Hepatocyte (in vitro differentiated cells): Measurements from ENCODE around the gene TBC1D30. TPM values are rescaled to one million over a fixed set of nuclear protein-coding genes. Genes with fewer than 3 reads are reported as not detected.

Source experiments
- DNase-seq: peaks from one replicate; pipeline ENCODE4 v3.0.0-alpha.2; 2016; ENCODE audit warnings: low spot score
- H2AFZ ChIP-seq: fragments of 200-600 bp; sonication (generic); 2 replicates; pipeline ENCODE4 v1.6.0; 2016; ENCODE audit warnings: antibody characterized with exemption, mild to moderate bottlenecking
- H3K27ac ChIP-seq: fragments of 200-600 bp; sonication (generic); 2 replicates; pipeline ENCODE4 v1.5.1; 2016; ENCODE audit warnings: mild to moderate bottlenecking
- H3K27me3 ChIP-seq: fragments of 200-600 bp; sonication (generic); 2 replicates; pipeline ENCODE4 v1.6.1; 2016
- H3K36me3 ChIP-seq: fragments of 200-600 bp; sonication (generic); replicated peaks from 2 replicates; pipeline ENCODE4 v1.5.1; 2016; ENCODE audit warnings: low read depth; ENCODE audit not compliant: insufficient read depth
- H3K4me1 ChIP-seq: fragments of 200-600 bp; sonication (generic); 2 replicates; pipeline ENCODE4 v1.5.1; 2016; ENCODE audit warnings: mild to moderate bottlenecking, moderate library complexity; ENCODE audit not compliant: insufficient read depth
- H3K4me2 ChIP-seq: fragments of 200-600 bp; sonication (generic); 2 replicates; pipeline ENCODE4 v1.6.0; 2016
- H3K4me3 ChIP-seq: fragments of 200-600 bp; sonication (generic); 2 replicates; pipeline ENCODE4 v1.5.1; 2016; ENCODE audit warnings: mild to moderate bottlenecking
- H3K79me2 ChIP-seq: fragments of 200-600 bp; sonication (generic); 2 replicates; pipeline ENCODE4 v1.6.0; 2017; ENCODE audit warnings: mild to moderate bottlenecking
- H3K9me2 ChIP-seq: fragments of 200-600 bp; sonication (generic); replicated peaks from 2 replicates; pipeline ENCODE4 v1.6.0; 2017; ENCODE audit warnings: mild to moderate bottlenecking; ENCODE audit not compliant: insufficient read depth
- H3K9me3 ChIP-seq: fragments of 200-600 bp; sonication (generic); 2 replicates; pipeline ENCODE4 v1.5.1; 2016; ENCODE audit warnings: low read depth, mild to moderate bottlenecking
- H4K20me1 ChIP-seq: fragments of 200-600 bp; sonication (generic); 2 replicates; pipeline ENCODE4 v1.6.0; 2016; ENCODE audit warnings: mild to moderate bottlenecking; ENCODE audit not compliant: insufficient read depth, poor library complexity, severe bottlenecking
- EZH2 ChIP-seq: fragments of 200-600 bp; sonication (generic); IDR thresholded peaks from 2 replicates; pipeline ENCODE4 v1.6.1; 2016; ENCODE audit warnings: antibody characterized with exemption, mild to moderate bottlenecking, borderline replicate concordance
- EZH2phosphoT487 ChIP-seq: fragments of 200-600 bp; sonication (generic); IDR thresholded peaks from one replicate; pipeline ENCODE4 v1.6.1; 2018; ENCODE audit warnings: antibody characterized with exemption, mild to moderate bottlenecking, low read depth, moderate library complexity; ENCODE audit not compliant: unreplicated experiment, severe bottlenecking
- WGBS: methylation state at CpG from one replicate; pipeline ENCODE4 v1.1.6; 2016; ENCODE audit warnings: low lambda C conversion rate; ENCODE audit errors: missing lambda C conversion rate; 5-methylcytosine and 5-hydroxymethylcytosine counted together
- polyA plus RNA-seq: library from polyadenylated mRNA; unstranded; fragments of >200 nt; fragmentation: Nextera tagmentation; extraction: Ambion mirVana; gene quantifications from 2 replicates; pipeline ENCODE4 v1.2.1, GENCODE V29; 2016
- total RNA-seq: library from RNA; depleted of rRNA; stranded (reverse); fragments of >200 nt; gene quantifications from 2 replicates; pipeline ENCODE4 v1.2.3, GENCODE V29; 2014
- TF ChIP-seq, protein P1 (sequence below): fragments of 200-600 bp; sonication (generic); IDR thresholded peaks from 2 replicates; pipeline ENCODE4 v1.5.1; 2016; ENCODE audit warnings: antibody characterized with exemption, mild to moderate bottlenecking; ENCODE audit not compliant: poor library complexity

The TBC1D30 gene
- total and polyA plus RNA-seq, 2 experiments from 2014 or later: 5.3 to 5.6 TPM

DNA sequence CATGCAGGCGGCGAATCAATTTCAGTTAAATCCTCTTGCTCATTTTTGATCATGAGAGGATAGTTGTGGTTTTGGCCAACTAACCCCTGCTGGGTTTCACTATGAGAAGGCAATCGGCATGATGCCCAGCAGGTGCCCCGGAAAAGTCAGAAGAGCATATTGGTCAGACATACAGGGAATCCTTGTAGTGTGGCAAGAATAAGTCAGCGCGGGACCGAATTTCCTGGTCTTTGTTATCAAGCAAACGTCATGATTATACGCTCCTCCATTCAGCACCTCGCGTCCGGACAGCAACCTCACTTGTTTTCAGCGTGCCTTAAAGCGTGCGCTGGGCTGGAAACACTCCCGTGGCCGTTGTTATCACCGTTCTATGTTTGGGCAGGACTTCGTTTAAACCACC, 1.8 kb downstream of the TBC1D30 start:
- peak overlapping the region; percentile 99 for H3K4me2 ChIP-seq
- H4K20me1 ChIP-seq: no peaks in the 10 kb centered on the region
- no peak overlapping the region for H3K4me3 ChIP-seq
- H2AFZ ChIP-seq: no peak overlapping the region
- H3K4me1 ChIP-seq: peaks cover 19% of the 10 kb centered on the region
- TF ChIP-seq EZH2phosphoT487 (no peak), EZH2 (no peak)
- TF ChIP-seq, protein P1, sequence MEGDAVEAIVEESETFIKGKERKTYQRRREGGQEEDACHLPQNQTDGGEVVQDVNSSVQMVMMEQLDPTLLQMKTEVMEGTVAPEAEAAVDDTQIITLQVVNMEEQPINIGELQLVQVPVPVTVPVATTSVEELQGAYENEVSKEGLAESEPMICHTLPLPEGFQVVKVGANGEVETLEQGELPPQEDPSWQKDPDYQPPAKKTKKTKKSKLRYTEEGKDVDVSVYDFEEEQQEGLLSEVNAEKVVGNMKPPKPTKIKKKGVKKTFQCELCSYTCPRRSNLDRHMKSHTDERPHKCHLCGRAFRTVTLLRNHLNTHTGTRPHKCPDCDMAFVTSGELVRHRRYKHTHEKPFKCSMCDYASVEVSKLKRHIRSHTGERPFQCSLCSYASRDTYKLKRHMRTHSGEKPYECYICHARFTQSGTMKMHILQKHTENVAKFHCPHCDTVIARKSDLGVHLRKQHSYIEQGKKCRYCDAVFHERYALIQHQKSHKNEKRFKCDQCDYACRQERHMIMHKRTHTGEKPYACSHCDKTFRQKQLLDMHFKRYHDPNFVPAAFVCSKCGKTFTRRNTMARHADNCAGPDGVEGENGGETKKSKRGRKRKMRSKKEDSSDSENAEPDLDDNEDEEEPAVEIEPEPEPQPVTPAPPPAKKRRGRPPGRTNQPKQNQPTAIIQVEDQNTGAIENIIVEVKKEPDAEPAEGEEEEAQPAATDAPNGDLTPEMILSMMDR: no peak
- peak; percentile 78 for DNase-seq
- 6% methylated on average over 19 of the region's 19 CpGs for WGBS
- no peaks in the 10 kb centered on the region for H3K9me3 ChIP-seq
- H3K27ac ChIP-seq: no peak overlapping the region
- no peaks in the 10 kb centered on the region for H3K79me2 ChIP-seq
- no peaks in the 10 kb centered on the region for H3K9me2 ChIP-seq
- no peaks in the 10 kb centered on the region for H3K36me3 ChIP-seq
- peaks cover 57% of the 10 kb centered on the region for H3K27me3 ChIP-seq

DNA sequence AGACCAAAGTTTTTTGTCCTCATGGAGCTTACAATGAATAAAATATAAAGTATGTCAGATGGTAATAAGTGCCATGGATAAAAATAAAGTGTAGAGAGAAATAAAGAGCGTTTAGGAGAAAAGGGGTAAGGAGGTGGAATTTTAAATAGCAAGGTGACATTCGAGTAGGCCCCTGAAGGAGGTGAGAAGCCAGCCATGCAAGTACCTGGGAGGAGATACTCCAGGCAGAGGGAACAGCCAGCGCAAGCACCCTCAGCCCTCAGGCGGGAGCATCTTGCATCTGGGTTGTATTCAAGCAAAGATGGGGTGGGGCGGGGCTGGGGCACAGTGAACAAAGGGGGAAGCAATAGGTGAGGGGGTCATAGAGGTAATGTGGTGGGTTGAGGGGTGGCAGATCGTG, 4.3 kb downstream of the TBC1D30 start:
- no peak overlapping the region for H3K4me3 ChIP-seq
- H3K9me2 ChIP-seq: no peaks in the 10 kb centered on the region
- peaks cover 19% of the 10 kb centered on the region for H3K4me1 ChIP-seq
- no peak overlapping the region for H2AFZ ChIP-seq
- H3K9me3 ChIP-seq: no peaks in the 10 kb centered on the region
- no peak overlapping the region for H3K27ac ChIP-seq
- 77% methylated on average over 6 of the region's 6 CpGs for WGBS
- TF ChIP-seq, protein P1: no peak
- TF ChIP-seq EZH2phosphoT487 (no peak), EZH2 (no peak)
- peaks cover 52% of the 10 kb centered on the region for H3K27me3 ChIP-seq
- no peaks in the 10 kb centered on the region for H3K36me3 ChIP-seq
- H3K4me2 ChIP-seq: no peak overlapping the region
- H4K20me1 ChIP-seq: no peaks in the 10 kb centered on the region
- no peaks in the 10 kb centered on the region for H3K79me2 ChIP-seq
- DNase-seq: no peak

DNA sequence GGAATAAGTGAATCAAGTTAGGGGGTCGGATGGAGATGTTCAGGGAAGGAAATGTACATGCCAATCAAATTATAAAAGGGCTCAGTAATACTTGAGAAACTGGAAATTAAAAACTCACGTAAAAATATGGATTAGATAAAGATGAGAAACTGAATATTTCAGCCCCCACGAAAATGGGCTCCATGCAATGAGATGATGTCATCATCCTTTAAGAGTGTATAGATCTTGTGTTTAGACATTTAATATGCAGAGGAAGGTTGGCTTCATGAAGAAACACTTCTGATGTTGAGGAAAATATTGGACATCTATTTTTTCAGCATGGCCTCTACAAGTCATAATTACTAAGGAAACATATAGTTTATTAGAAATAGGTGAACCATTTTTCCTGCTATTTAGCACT, 9.5 kb downstream of the TBC1D30 start:
- H3K9me3 ChIP-seq: no peaks in the 10 kb centered on the region
- no peaks in the 10 kb centered on the region for H3K36me3 ChIP-seq
- no peaks in the 10 kb centered on the region for H3K27me3 ChIP-seq
- DNase-seq: no peak
- no peaks in the 10 kb centered on the region for H3K4me1 ChIP-seq
- no peaks in the 10 kb centered on the region for H4K20me1 ChIP-seq
- no peak overlapping the region for H3K27ac ChIP-seq
- TF ChIP-seq EZH2phosphoT487 (no peak), EZH2 (no peak)
- TF ChIP-seq, protein P1: no peak
- H3K79me2 ChIP-seq: no peaks in the 10 kb centered on the region
- H3K4me3 ChIP-seq: no peak overlapping the region
- WGBS: 80% methylated on average over 3 of the region's 3 CpGs
- H2AFZ ChIP-seq: no peak overlapping the region
- H3K9me2 ChIP-seq: no peaks in the 10 kb centered on the region
- no peak overlapping the region for H3K4me2 ChIP-seq

DNA sequence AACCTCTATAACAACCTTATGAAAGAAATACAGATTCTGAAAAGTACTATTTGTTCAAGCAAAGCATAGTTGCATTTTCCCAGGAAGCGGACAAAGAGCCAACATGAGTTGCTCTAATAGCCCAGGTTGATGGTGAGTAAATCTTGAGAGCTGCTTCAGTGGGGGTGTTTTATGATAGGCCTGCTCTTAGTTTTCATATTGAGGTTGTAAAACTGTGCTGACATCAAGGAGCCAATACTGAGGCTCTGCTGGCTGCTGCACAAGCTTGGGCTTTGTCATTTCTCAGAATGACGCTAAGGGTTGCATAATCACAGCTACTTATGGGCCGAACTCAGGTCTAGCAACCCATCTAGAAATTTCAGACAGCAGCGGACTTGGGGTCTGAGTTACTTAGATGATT, 11.5 kb downstream of the TBC1D30 start:
- WGBS: 71% methylated on average over 4 of the region's 4 CpGs
- no peaks in the 10 kb centered on the region for H4K20me1 ChIP-seq
- H3K4me1 ChIP-seq: no peaks in the 10 kb centered on the region
- H3K9me3 ChIP-seq: no peaks in the 10 kb centered on the region
- DNase-seq: peak; percentile 66
- no peaks in the 10 kb centered on the region for H3K36me3 ChIP-seq
- H3K27me3 ChIP-seq: no peaks in the 10 kb centered on the region
- peak overlapping the region; percentile 74 for H3K27ac ChIP-seq
- H3K79me2 ChIP-seq: no peaks in the 10 kb centered on the region
- no peak overlapping the region for H3K4me3 ChIP-seq
- H2AFZ ChIP-seq: no peak overlapping the region
- no peak for TF ChIP-seq EZH2
- TF ChIP-seq, protein P1: no peak
- no peak for TF ChIP-seq EZH2phosphoT487
- H3K9me2 ChIP-seq: no peaks in the 10 kb centered on the region
- peak overlapping the region; percentile 59 for H3K4me2 ChIP-seq
